Occipital lobe (tissue), 2 donors: ENCODE measurements around the gene CTDP1. TPM values are rescaled to one million over a fixed set of nuclear protein-coding genes. Genes with fewer than 3 reads are reported as not detected.
"Not testable (repeated sequence)": the region's sequence is repeated elsewhere in the genome, so short reads cannot be mapped to it uniquely, and the experiment has no call there.

ENCODE experiments used
- DNase-seq: peaks from one replicate; lab custom pipeline; 2025; lab: John Stamatoyannopoulos, UW
- total RNA-seq: library from RNA; depleted of rRNA; stranded (reverse); fragments of >200 nt; gene quantifications from one replicate; pipeline ENCODE4 v1.2.3, GENCODE V29; 2014

Gene CTDP1
- total RNA-seq, 1 donor from 2014 or later = 14.5 TPM

DNA sequence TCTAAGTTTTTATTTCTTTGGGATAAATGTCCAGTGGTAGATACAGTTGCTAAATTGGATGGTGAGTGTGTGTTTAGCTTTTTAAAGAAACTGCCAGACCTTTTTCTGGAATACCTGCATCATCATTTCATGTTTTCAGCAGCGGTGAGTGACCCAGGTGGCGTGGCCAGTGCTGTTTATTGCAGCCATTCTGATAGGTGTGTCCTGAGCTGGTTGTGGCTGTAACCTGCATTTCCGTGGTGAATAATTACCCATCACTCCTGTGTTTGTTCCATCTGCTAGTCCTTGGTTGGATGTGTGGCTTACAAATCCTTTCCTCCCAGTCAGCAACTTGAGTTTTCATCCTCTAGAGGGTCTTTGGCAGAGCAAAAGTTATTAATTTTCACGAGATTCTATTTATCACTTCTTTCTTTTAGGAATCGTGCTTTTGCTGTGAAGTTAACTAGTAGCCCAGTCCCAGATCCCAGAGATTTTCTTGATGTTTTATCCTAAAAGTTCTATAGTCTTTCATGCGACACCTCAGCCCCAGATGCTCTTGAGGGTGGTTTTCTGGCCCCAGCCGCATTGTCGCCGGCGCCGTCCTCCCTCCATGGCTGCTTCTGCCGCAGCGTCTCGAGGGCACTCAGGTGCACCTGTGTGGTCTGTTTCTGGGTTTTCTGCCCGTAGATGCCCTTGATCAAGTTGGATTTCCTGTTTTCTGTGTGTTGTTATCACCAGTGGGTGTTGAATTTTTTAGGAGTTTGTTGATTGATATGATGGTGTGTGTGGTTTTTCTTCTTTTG lies 44.9 kb downstream of the CTDP1 start:
- DNase-seq = no peak

GRCh38 chr18:79725486-79725885 lies 45.9 kb downstream of the CTDP1 start:
- DNase-seq = no peak

- DNase-seq = no peak
Observed at GRCh38 chr18:79726721-79727120, 47.1 kb downstream of the CTDP1 start.

- no peak for DNase-seq
Observed at GRCh38 chr18:79727211-79727610, 47.6 kb downstream of the CTDP1 start.

DNA sequence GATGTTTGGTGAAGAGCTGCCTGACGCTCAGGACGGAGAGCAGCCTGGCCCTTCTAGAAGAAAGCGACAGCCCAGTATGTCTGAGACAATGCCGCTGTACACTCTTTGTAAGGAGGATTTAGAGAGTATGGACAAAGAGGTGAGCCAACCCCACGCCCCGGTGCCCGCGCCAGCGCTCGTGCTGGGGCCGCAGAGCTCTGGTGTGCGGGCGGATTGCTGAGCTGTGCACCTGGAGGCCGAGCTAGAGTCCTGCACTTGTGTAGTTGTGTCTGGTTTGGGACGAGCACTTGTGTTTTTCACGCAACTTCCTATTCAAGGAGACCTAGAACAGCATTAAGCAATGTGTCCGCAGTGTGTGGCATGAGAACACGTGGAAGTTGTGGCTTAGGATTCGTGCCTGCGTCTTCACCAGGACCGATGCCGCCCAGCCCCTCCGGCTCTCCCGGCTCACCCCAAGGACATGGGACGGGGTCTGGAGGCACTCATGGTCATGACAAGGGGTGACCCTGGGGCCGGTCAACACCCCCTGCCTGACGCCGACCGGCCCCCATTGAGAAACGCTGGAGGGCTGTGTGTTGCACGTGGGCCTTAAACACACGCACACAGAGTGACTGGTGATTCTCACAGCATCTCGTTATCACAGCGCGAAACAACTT lies 49.5 kb downstream of the CTDP1 start:
- DNase-seq = no peak

DNA sequence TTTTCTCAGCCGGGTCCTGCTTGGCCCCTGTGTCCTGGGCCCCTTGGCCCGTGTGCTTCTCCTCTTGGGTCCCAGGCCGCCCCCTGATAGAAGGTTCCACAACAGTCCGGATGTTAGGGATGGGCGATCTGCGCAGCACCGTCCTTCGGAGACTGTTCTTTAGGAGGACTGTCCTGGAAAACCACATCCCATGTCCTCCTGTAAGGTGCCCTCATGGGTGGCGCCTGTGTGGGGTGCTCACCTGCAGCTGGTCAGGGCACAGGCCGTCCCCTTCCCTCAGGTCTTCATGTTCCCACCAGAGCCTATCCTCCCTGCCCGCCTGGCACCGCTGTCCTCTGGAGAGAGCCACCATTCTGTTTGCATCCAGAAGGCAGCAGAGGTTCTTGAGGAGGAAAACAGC lies 50.0 kb downstream of the CTDP1 start:
- DNase-seq = no peak

- DNase-seq = no peak
Observed at GRCh38 chr18:79730804-79731203, 51.2 kb downstream of the CTDP1 start.

GRCh38 chr18:79731881-79732720 lies 52.5 kb downstream of the CTDP1 start:
- DNase-seq = not testable (repeated sequence)

GRCh38 chr18:79732721-79733025 lies 53.1 kb downstream of the CTDP1 start:
- DNase-seq = no peak

DNA sequence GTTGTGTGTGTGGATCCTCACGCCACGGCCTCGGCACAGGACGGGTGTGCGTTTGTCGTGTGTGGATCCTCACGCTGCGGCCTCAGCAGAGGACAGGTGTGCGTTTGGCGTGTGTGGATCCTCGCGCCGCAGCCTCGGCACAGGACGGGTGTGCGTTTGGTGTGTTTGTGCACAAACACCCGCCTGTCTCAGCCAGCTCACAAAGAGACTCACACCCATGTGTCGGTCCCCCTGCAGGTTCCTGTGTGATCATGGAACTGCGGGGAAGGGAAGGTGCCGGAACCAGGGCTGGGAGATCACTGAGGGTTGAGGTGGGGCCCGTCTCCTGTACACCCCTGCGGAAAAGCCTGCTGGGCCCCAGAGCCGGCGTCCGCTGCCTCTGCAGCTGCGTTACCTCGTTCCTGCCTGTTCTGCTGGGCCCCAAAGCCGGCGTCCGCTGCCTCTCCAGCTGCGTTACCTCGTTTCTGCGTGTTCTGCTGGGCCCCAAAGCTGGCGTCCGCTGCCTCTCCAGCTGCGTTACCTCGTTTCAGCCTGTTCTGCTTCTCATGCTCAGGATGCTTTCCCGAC lies 53.6 kb downstream of the CTDP1 start:
- DNase-seq = no peak

DNA sequence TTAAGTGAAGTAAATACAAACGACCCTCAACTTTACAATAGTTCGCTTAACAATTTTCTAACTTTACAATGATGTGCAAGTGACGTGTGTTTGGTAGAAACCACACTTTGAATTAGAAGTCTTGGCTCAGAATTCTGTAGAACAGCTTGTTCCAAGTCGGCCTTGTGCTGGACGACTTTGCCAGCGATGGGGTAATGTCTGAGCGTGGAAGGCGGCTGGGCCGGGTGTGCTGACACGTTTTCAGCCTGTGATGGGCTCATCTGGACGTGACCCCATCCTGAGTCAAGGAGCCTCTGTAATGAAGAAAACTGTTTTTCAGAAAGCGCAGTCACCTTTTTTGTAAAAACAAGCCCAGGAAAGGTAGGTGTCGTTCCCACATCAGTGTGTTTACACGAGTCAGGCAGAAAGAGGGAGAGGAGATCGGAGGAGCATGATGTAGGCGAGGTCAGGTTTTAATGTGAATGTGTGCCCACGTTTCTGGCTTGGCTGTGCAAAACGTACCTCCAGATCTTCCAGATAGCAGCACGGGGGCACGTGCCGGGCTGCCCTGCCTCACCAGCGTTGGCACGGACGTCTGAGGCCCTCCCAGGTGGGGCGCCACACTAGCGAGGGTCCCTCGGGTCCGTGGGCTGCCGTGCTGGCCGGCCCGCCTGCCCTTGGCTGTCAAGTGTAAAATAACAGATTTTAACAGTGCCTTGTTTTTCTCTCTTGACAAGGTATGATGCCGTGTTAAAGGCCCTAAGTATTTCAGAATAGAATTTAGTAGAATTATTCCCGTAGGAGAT lies 54.6 kb downstream of the CTDP1 start:
- no peak for DNase-seq

GRCh38 chr18:79735071-79735980 lies 55.7 kb downstream of the CTDP1 start:
- DNase-seq = no peak

- DNase-seq = no peak
Observed at GRCh38 chr18:79736230-79736629, 56.6 kb downstream of the CTDP1 start.

DNA sequence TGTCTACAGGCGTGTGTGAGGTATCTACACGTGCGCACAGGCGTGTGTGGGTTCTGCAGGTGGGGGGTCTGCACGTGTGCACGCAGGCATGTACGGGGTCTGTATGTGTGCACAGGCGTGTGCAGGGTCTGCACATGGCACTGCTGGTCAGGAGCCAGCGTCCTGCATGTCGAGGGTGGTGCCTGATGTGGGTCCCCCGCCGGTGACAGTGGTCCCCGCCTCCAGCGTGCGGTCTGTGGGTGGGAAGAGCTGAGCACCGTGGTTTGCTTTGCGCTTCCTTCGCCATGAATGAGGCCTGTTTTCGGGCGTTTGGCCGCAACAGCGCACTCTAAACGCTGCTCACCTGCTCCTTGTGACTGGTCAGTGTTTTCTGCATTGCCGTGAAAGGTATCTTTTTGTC lies 57.2 kb downstream of the CTDP1 start:
- no peak for DNase-seq

DNA sequence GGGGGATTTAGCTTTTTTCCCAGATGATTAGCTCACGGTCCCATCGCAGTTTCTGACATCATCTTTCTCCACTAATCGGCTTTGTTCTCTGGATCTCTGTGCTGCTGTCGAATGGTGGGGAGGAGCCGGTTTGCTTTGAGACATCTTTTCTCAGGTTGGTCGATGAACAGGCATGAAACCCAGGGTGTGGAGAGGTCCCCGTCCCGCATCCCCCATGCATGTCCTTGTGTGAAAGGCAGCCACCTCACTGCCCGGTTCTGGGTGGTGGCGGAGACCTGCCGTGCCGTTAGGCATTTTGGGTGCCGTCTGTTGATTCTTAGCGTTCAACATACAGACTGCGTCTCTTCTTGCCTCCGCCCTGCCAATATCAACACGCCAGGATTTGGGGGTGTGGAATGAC lies 57.8 kb downstream of the CTDP1 start:
- no peak for DNase-seq

DNA sequence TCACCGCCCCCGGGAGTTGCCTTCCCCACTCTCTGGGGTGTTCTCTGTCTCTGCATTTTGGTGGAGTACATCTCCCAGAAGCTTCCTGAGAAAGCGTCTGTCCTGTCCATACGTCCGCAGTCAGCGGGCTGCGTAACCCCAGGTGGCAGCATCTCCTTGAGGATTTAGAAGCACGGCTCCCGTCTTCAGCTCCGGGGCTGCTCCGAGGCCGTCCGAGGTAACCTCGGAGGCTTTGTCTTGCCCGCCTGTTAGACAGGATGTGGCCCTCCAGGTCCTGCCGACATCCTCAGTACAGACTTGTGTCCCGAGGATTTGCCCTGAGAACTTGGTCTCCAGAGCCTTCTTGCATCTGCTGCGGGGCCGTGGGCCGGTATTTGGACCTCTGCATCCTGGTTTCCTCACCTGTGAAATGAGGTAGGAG lies 58.4 kb downstream of the CTDP1 start:
- no peak for DNase-seq

GRCh38 chr18:79738581-79739439 lies 59.2 kb downstream of the CTDP1 start:
- no peak for DNase-seq

DNA sequence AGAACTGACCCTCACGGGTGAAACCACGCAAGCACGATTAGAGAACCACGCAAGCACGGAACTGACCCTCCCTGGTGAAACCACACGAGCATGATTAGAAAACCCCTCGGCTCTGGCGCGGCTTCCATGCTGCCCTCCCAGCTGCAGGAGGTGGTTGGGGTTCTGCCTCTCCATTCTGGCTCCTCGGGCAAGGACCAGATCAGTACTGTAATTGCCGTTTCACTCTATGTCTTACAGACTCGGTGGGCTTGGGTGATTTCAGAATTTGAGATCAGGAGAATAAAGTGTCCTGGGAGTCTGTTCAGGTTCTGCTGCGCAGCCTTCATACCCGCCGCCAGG lies 59.8 kb downstream of the CTDP1 start:
- no peak for DNase-seq

DNA sequence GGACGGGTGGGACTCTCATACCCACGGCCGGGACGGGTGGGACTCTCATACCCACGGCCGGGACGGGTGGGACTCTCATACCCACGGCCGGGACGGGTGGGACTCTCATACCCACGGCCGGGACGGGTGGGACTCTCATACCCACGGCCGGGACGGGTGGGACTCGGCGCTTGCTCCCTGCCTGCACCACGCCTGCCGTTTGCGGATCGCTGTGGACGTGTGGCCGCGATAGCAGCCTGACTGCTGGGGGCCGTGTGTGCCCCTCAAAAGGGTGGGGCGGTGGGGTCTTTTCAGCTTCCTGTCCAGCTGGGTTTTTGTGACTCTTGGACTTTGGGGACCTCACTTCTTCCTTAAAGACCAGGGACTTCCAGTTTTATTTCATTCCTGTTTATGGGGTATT lies 60.4 kb downstream of the CTDP1 start:
- DNase-seq = not testable (repeated sequence)
